ENCODE results near the gene PHLPP1.

The PHLPP1 gene

GRCh38 chr18:62744076-62744968, 29.0 kb downstream of the PHLPP1 start:
- DNase-seq = no peak

GRCh38 chr18:62745089-62745751, 29.9 kb downstream of the PHLPP1 start:
- no peak for DNase-seq

- no peak for DNase-seq
Observed at GRCh38 chr18:62749389-62749788, 34.0 kb downstream of the PHLPP1 start.

- DNase-seq = no peak
Observed at GRCh38 chr18:62751341-62751821, 36.0 kb downstream of the PHLPP1 start.

- DNase-seq = no peak
Observed at GRCh38 chr18:62751977-62752376, 36.6 kb downstream of the PHLPP1 start.

GRCh38 chr18:62754026-62754425, 38.7 kb downstream of the PHLPP1 start:
- DNase-seq = no peak

- no peak for DNase-seq
Observed at GRCh38 chr18:62755454-62755853, 40.1 kb downstream of the PHLPP1 start.

GRCh38 chr18:62755946-62756345, 40.6 kb downstream of the PHLPP1 start:
- DNase-seq = no peak

- DNase-seq = no peak
Observed at GRCh38 chr18:62757399-62758010, 42.2 kb downstream of the PHLPP1 start.

GRCh38 chr18:62758591-62758990, 43.2 kb downstream of the PHLPP1 start:
- no peak for DNase-seq

- no peak for DNase-seq
Observed at GRCh38 chr18:62759704-62760402, 44.5 kb downstream of the PHLPP1 start.

GRCh38 chr18:62760403-62760734, 45.0 kb downstream of the PHLPP1 start:
- no peak for DNase-seq

GRCh38 chr18:62763101-62763521, 47.8 kb downstream of the PHLPP1 start:
- DNase-seq = no peak

GRCh38 chr18:62766266-62766665, 50.9 kb downstream of the PHLPP1 start:
- DNase-seq = no peak

GRCh38 chr18:62767321-62767720, 52.0 kb downstream of the PHLPP1 start:
- DNase-seq = no peak

GRCh38 chr18:62767836-62768557, 52.7 kb downstream of the PHLPP1 start:
- DNase-seq = no peak

GRCh38 chr18:62768558-62768943, 53.2 kb downstream of the PHLPP1 start:
- DNase-seq = no peak

GRCh38 chr18:62769216-62769615, 53.9 kb downstream of the PHLPP1 start:
- no peak for DNase-seq

- DNase-seq = no peak
Observed at GRCh38 chr18:62771494-62772270, 56.3 kb downstream of the PHLPP1 start.

- DNase-seq = no peak
Observed at GRCh38 chr18:62772860-62773584, 57.7 kb downstream of the PHLPP1 start.

GRCh38 chr18:62773691-62774090, 58.4 kb downstream of the PHLPP1 start:
- DNase-seq = no peak
